OCI-LY1 (cell line): Measurements from ENCODE around the gene RAPGEF3.

Source experiments
- H2AFZ ChIP-seq: fragments of 200-600 bp; sonication (generic), shearing (Covaris generic); 2 replicates; pipeline ENCODE4 v1.6.0; 2014; ENCODE audit warnings: antibody characterized with exemption, mild to moderate bottlenecking, low read length
- H3F3A ChIP-seq: fragments of 200-600 bp; sonication (generic), shearing (Covaris generic); 2 replicates; pipeline ENCODE4 v1.6.0; 2014; ENCODE audit warnings: mild to moderate bottlenecking, antibody characterized with exemption, low read length, moderate library complexity; ENCODE audit not compliant: insufficient read depth
- H3K27ac ChIP-seq: fragments of 200-600 bp; sonication (generic); 2 replicates; pipeline ENCODE4 v1.5.1; 2014; ENCODE audit warnings: low read length, mixed run types, mild to moderate bottlenecking, low read depth; ENCODE audit not compliant: poor library complexity, severe bottlenecking
- H3K27me3 ChIP-seq: fragments of 200-600 bp; sonication (generic); 2 replicates; pipeline ENCODE4 v1.6.0; 2014; ENCODE audit warnings: antibody characterized with exemption, mild to moderate bottlenecking, low read length, moderate library complexity; ENCODE audit not compliant: insufficient read depth
- H3K36me3 ChIP-seq: fragments of 200-600 bp; sonication (generic); 2 replicates; pipeline ENCODE4 v1.6.1; 2014; ENCODE audit warnings: mild to moderate bottlenecking, antibody characterized with exemption, low read length, moderate library complexity, mixed read lengths; ENCODE audit not compliant: insufficient read depth
- H3K4me1 ChIP-seq: fragments of 200-600 bp; sonication (generic); 2 replicates; pipeline ENCODE4 v1.5.1; 2014; ENCODE audit warnings: mild to moderate bottlenecking, low read length, moderate library complexity; ENCODE audit not compliant: insufficient read depth, severe bottlenecking
- H3K4me2 ChIP-seq: fragments of 200-600 bp; sonication (generic), shearing (Covaris generic); 2 replicates; pipeline ENCODE4 v1.6.1; 2014; ENCODE audit warnings: low read length
- H3K4me3 ChIP-seq: fragments of 200-600 bp; sonication (generic); 2 replicates; pipeline ENCODE4 v1.5.1; 2014; ENCODE audit warnings: low read length, low read depth, mild to moderate bottlenecking, mixed read lengths; ENCODE audit not compliant: poor library complexity, severe bottlenecking
- H3K79me2 ChIP-seq: fragments of 200-600 bp; shearing (Covaris generic); 2 replicates; pipeline ENCODE4 v1.6.1; 2016; ENCODE audit warnings: mixed run types, low read length, mixed read lengths; ENCODE audit not compliant: insufficient read depth
- H3K9ac ChIP-seq: fragments of 200-600 bp; sonication (generic), shearing (Covaris generic); 2 replicates; pipeline ENCODE4 v1.6.1; 2014; ENCODE audit warnings: mild to moderate bottlenecking, low read length, mixed read lengths
- H3K9me2 ChIP-seq: fragments of 200-600 bp; sonication (generic), shearing (Covaris generic); 2 replicates; pipeline ENCODE4 v1.6.1; 2014; ENCODE audit warnings: low read depth, mild to moderate bottlenecking, low read length, mixed read lengths
- H3K9me3 ChIP-seq: fragments of 200-600 bp; shearing (Covaris generic); 2 replicates; pipeline ENCODE4 v1.6.1; 2014; ENCODE audit warnings: low read length, mixed read lengths
- H4K20me1 ChIP-seq: fragments of 200-600 bp; sonication (generic), shearing (Covaris generic); 2 replicates; pipeline ENCODE4 v1.6.0; 2016; ENCODE audit warnings: mild to moderate bottlenecking, low read length; ENCODE audit not compliant: insufficient read depth
- CTCF ChIP-seq: fragments of 200-600 bp; sonication (generic), shearing (Covaris generic); IDR thresholded peaks from 2 replicates; pipeline ENCODE4 v1.5.1; 2017; ENCODE audit warnings: mild to moderate bottlenecking, antibody characterized with exemption, low read length, moderate library complexity, mixed read lengths
- EZH2 ChIP-seq: fragments of 200-600 bp; sonication (generic), shearing (Covaris generic); IDR thresholded peaks from 2 replicates; pipeline ENCODE4 v1.8.0; 2017; ENCODE audit warnings: borderline replicate concordance, mixed run types, mild to moderate bottlenecking, antibody characterized with exemption, low read length, moderate library complexity, mixed read lengths

Gene RAPGEF3

GRCh38 chr12:47739297-47739696 lies 19.4 kb downstream of the RAPGEF3 start:
- no peak overlapping the region for H3K9ac ChIP-seq
- H3K4me3 ChIP-seq, result no peak overlapping the region
- H2AFZ ChIP-seq, result no peak overlapping the region
- no peak overlapping the region for H3K27ac ChIP-seq
- no peaks in the 10 kb centered on the region for H3K36me3 ChIP-seq
- H3K9me2 ChIP-seq, result no peaks in the 10 kb centered on the region
- no peak for TF ChIP-seq EZH2
- TF ChIP-seq CTCF, result no peak
- no peak overlapping the region for H3K4me2 ChIP-seq
- H3K79me2 ChIP-seq, result no peaks in the 10 kb centered on the region
- H3F3A ChIP-seq, result peaks cover 5% of the 10 kb centered on the region; the same call in 1 of the 2 replicates
- H3K9me3 ChIP-seq, result no peaks in the 10 kb centered on the region
- peaks cover 23% of the 10 kb centered on the region for H3K4me1 ChIP-seq
- H4K20me1 ChIP-seq, result no peaks in the 10 kb centered on the region
- H3K27me3 ChIP-seq, result no peaks in the 10 kb centered on the region

GRCh38 chr12:47737936-47738594 lies 20.6 kb downstream of the RAPGEF3 start:
- H3K9me3 ChIP-seq, result no peaks in the 10 kb centered on the region
- TF ChIP-seq EZH2 (no peak), CTCF (no peak)

GRCh38 chr12:47736877-47737676 lies 21.6 kb downstream of the RAPGEF3 start:
- TF ChIP-seq CTCF (no peak), EZH2 (no peak)
- Histone ChIP-seq H3K27ac (no peak overlapping the region), H3K9ac (no peak overlapping the region), H3K9me3 (no peaks in the 10 kb centered on the region), H3K79me2 (no peaks in the 10 kb centered on the region), H3F3A (peaks cover 5% of the 10 kb centered on the region; the same call in 1 of the 2 replicates), H3K4me1 (peaks cover 23% of the 10 kb centered on the region), H3K27me3 (no peaks in the 10 kb centered on the region), H4K20me1 (no peaks in the 10 kb centered on the region), H3K4me2 (no peak overlapping the region), H3K36me3 (no peaks in the 10 kb centered on the region), H2AFZ (no peak overlapping the region), H3K9me2 (no peaks in the 10 kb centered on the region), H3K4me3 (no peak overlapping the region)

More at GRCh38 chr12:47737936-47738594, 20.6 kb downstream of the RAPGEF3 start:
- H3K9ac ChIP-seq, result no peak overlapping the region
- no peaks in the 10 kb centered on the region for H4K20me1 ChIP-seq
- H3K4me2 ChIP-seq, result no peak overlapping the region
- H3F3A ChIP-seq, result peaks cover 5% of the 10 kb centered on the region; the same call in 1 of the 2 replicates
- H3K4me1 ChIP-seq, result peaks cover 23% of the 10 kb centered on the region
- no peaks in the 10 kb centered on the region for H3K27me3 ChIP-seq
- H3K4me3 ChIP-seq, result no peak overlapping the region
- H2AFZ ChIP-seq, result no peak overlapping the region
- H3K9me2 ChIP-seq, result no peaks in the 10 kb centered on the region
- H3K27ac ChIP-seq, result no peak overlapping the region
- no peaks in the 10 kb centered on the region for H3K79me2 ChIP-seq
- H3K36me3 ChIP-seq, result no peaks in the 10 kb centered on the region
